Panc1 (cell line): ENCODE data around the gene PDGFRA.

Source experiments
- POLR2AphosphoS5 ChIP-seq: IDR thresholded peaks from 2 replicates; pipeline ENCODE4 v1.6.1; 2012; ENCODE audit warnings: mild to moderate bottlenecking, low read depth, low read length, moderate library complexity
- TF ChIP-seq, protein P1 (sequence below): fragments of 450-650 bp; IDR thresholded peaks from 2 replicates; pipeline ENCODE4 v1.5.1; 2017; ENCODE audit warnings: mild to moderate bottlenecking

DNA sequence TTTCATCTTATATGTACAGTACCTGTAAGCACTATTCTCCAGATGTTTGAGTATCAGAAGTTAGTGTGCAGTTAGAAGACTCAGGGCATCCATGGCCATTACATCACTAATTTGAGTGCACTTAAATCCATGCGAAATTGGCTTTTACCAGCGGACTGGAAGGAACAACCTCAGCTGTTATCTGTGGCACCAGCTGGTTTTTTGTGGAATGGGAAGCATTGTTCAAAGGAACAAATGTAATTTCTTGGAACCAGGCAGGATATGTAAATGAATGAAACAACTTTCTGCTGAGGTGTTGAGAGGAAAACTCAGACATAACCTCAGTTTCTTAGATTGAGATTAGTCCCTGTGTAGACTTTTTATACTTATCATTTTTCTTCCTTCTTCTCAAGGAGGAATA, 60.2 kb downstream of the PDGFRA start:
- TF ChIP-seq POLR2AphosphoS5, result no peak
- TF ChIP-seq, protein P1, sequence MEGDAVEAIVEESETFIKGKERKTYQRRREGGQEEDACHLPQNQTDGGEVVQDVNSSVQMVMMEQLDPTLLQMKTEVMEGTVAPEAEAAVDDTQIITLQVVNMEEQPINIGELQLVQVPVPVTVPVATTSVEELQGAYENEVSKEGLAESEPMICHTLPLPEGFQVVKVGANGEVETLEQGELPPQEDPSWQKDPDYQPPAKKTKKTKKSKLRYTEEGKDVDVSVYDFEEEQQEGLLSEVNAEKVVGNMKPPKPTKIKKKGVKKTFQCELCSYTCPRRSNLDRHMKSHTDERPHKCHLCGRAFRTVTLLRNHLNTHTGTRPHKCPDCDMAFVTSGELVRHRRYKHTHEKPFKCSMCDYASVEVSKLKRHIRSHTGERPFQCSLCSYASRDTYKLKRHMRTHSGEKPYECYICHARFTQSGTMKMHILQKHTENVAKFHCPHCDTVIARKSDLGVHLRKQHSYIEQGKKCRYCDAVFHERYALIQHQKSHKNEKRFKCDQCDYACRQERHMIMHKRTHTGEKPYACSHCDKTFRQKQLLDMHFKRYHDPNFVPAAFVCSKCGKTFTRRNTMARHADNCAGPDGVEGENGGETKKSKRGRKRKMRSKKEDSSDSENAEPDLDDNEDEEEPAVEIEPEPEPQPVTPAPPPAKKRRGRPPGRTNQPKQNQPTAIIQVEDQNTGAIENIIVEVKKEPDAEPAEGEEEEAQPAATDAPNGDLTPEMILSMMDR, result no peak
